Mesenchymal stem cell (in vitro differentiated cells and primary cell): Measurements from ENCODE around the gene SLC35F6.

Source experiments
- DNase-seq: peaks from one replicate; pipeline ENCODE4 v3.0.0-alpha.2; 2013
- H2AFZ ChIP-seq: one replicate; pipeline ENCODE4 v1.6.1; 2013; ENCODE audit warnings: low read depth, mild to moderate bottlenecking, control low read depth, inconsistent platforms, low read length, moderate library complexity
- H2AK5ac ChIP-seq: 2 replicates; pipeline ENCODE4 v1.6.1; 2013; ENCODE audit warnings: low read length, moderate library complexity, mild to moderate bottlenecking, inconsistent platforms; ENCODE audit not compliant: severe bottlenecking
- H2BK120ac ChIP-seq: one replicate; pipeline ENCODE4 v1.6.1; 2013; ENCODE audit warnings: low read depth, mild to moderate bottlenecking, inconsistent platforms, low read length, moderate library complexity
- H2BK12ac ChIP-seq, 2 experiments: one replicate each; pipeline ENCODE4 v1.6.1; 2013; ENCODE audit warnings: inconsistent platforms in 2 of 2, low read length in 2 of 2, mild to moderate bottlenecking in 2 of 2, moderate library complexity in 2 of 2, control low read depth in 1 of 2
- H2BK15ac ChIP-seq: one replicate; pipeline ENCODE4 v1.6.1; 2013; ENCODE audit warnings: mild to moderate bottlenecking, low read depth, inconsistent platforms; ENCODE audit not compliant: poor library complexity, severe bottlenecking
- H2BK5ac ChIP-seq: 2 replicates; pipeline ENCODE4 v1.6.1; 2013; ENCODE audit warnings: low read depth, mild to moderate bottlenecking, low read length, control low read depth, inconsistent platforms; ENCODE audit not compliant: poor library complexity, severe bottlenecking
- H3K14ac ChIP-seq, 2 experiments: one replicate each; pipeline ENCODE4 v1.6.1; 2013; ENCODE audit warnings: inconsistent platforms in 2 of 2, low read length in 2 of 2, control low read depth in 1 of 2, mild to moderate bottlenecking in 1 of 2, moderate library complexity in 1 of 2
- H3K18ac ChIP-seq, 2 experiments: one replicate each; pipeline ENCODE4 v1.6.1; 2013; ENCODE audit warnings: inconsistent platforms in 2 of 2, low read length in 2 of 2, control low read depth in 1 of 2, low read depth in 1 of 2, mild to moderate bottlenecking in 1 of 2
- H3K23ac ChIP-seq, 2 experiments: one replicate each; pipeline ENCODE4 v1.6.1; 2013; ENCODE audit warnings: inconsistent platforms in 2 of 2, low read length in 2 of 2, mild to moderate bottlenecking in 2 of 2, moderate library complexity in 2 of 2, control low read depth in 1 of 2
- H3K27ac ChIP-seq: 2 replicates; pipeline ENCODE4 v1.5.1; 2013; ENCODE audit warnings: mild to moderate bottlenecking, moderate library complexity, low read length, control low read depth, inconsistent platforms; ENCODE audit not compliant: poor library complexity, severe bottlenecking
- H3K27me3 ChIP-seq, 2 experiments: 2 replicates each; pipeline versions ENCODE4 v1.6.1 to v1.7.0; 2013; ENCODE audit warnings: low read length in 2 of 2, mild to moderate bottlenecking in 2 of 2, moderate library complexity in 2 of 2, control low read depth in 1 of 2, inconsistent platforms in 1 of 2; ENCODE audit not compliant: control insufficient read depth in 1 of 2, insufficient read depth in 1 of 2
- H3K36me3 ChIP-seq, 2 experiments: 2 replicates each; pipeline versions ENCODE4 v1.6.1 to v1.7.0; 2013; ENCODE audit warnings: low read length in 2 of 2, control low read depth in 1 of 2, inconsistent platforms in 1 of 2, low read depth in 1 of 2, mild to moderate bottlenecking in 1 of 2; ENCODE audit not compliant: insufficient read depth in 2 of 2, control insufficient read depth in 1 of 2
- H3K4ac ChIP-seq, 2 experiments: one replicate each; pipeline ENCODE4 v1.6.1; 2013; ENCODE audit warnings: inconsistent platforms in 2 of 2, low read length in 2 of 2, mild to moderate bottlenecking in 2 of 2, moderate library complexity in 2 of 2, control low read depth in 1 of 2, low read depth in 1 of 2
- H3K4me1 ChIP-seq: 2 replicates; pipeline ENCODE4 v1.6.1; 2013; ENCODE audit warnings: low read depth, low read length, control low read depth; ENCODE audit not compliant: control insufficient read depth, insufficient read depth
- H3K4me2 ChIP-seq: 2 replicates; pipeline ENCODE4 v1.6.1; 2013; ENCODE audit warnings: low read length, mild to moderate bottlenecking, inconsistent platforms; ENCODE audit not compliant: poor library complexity, severe bottlenecking
- H3K4me3 ChIP-seq, 2 experiments: 2 replicates each; pipeline versions ENCODE4 v1.5.1 to v1.7.0; 2013; ENCODE audit warnings: low read length in 2 of 2, mild to moderate bottlenecking in 2 of 2, control low read depth in 1 of 2, low read depth in 1 of 2; ENCODE audit not compliant: insufficient read depth in 1 of 2
- H3K79me1 ChIP-seq: replicated peaks from 2 replicates; pipeline ENCODE4 v1.6.1; 2013; ENCODE audit warnings: mild to moderate bottlenecking, control low read depth, low read length, inconsistent platforms; ENCODE audit not compliant: poor library complexity, severe bottlenecking
- H3K9ac ChIP-seq: 2 replicates; pipeline ENCODE4 v1.7.0; 2013; ENCODE audit warnings: mild to moderate bottlenecking, low read length, moderate library complexity
- H3K9me3 ChIP-seq: 2 replicates; pipeline ENCODE4 v1.7.0; 2013; ENCODE audit warnings: mild to moderate bottlenecking, low read length; ENCODE audit not compliant: control insufficient read depth
- H4K8ac ChIP-seq: one replicate; pipeline ENCODE4 v1.6.1; 2013; ENCODE audit warnings: inconsistent platforms, mild to moderate bottlenecking, low read length, moderate library complexity
- H4K91ac ChIP-seq: one replicate; pipeline ENCODE4 v1.6.1; 2013; ENCODE audit warnings: mild to moderate bottlenecking, low read length, inconsistent platforms
- WGBS: methylation state at CpG from one replicate; pipeline ENCODE4 v1.1.7; 2013; ENCODE audit warnings: mixed read lengths; 5-methylcytosine and 5-hydroxymethylcytosine counted together

Gene SLC35F6

GRCh38 chr2:26763019-26763418 is 1.1 kb upstream of the SLC35F6 start:
- no peak overlapping the region for H3K4me3 ChIP-seq
- no peak overlapping the region for H2BK15ac ChIP-seq
- H3K27me3 ChIP-seq, result no peaks in the 10 kb centered on the region
- DNase-seq, result no peak
- no peak overlapping the region for H3K23ac ChIP-seq
- peak overlapping the region in 1 of 2 experiments; percentile 56 for H2BK12ac ChIP-seq
- H2BK120ac ChIP-seq, result no peak overlapping the region
- no peak overlapping the region for H4K91ac ChIP-seq
- H3K4ac ChIP-seq, result no peak overlapping the region
- WGBS, result 98% methylated on average over 10 of the region's 10 CpGs
- no peak overlapping the region for H3K4me2 ChIP-seq
- no peak overlapping the region for H3K9ac ChIP-seq
- H2BK5ac ChIP-seq, result no peak overlapping the region
- peaks cover 3% of the 10 kb centered on the region in 2 experiments for H3K36me3 ChIP-seq
- H2AFZ ChIP-seq, result no peak overlapping the region
- H4K8ac ChIP-seq, result no peak overlapping the region
- H3K14ac ChIP-seq, result no peak overlapping the region
- no peaks in the 10 kb centered on the region for H3K9me3 ChIP-seq
- peaks cover 9% of the 10 kb centered on the region for H3K79me1 ChIP-seq
- no peak overlapping the region for H3K18ac ChIP-seq
- peak overlapping the region; percentile 93 for H2AK5ac ChIP-seq
- H3K27ac ChIP-seq, result no peak overlapping the region
- H3K4me1 ChIP-seq, result peaks cover 37% of the 10 kb centered on the region

- H3K4ac ChIP-seq, result peak overlapping the region; percentile 95 to 99
- H3K36me3 ChIP-seq, result peaks cover 4 to 12% of the 10 kb centered on the region in 2 experiments
- DNase-seq, result no peak
- H2BK12ac ChIP-seq, result peak overlapping the region in 1 of 2 experiments; percentile 45
- 40% methylated on average over 3 of the region's 3 CpGs for WGBS
- H3K27ac ChIP-seq, result no peak overlapping the region
- H3K14ac ChIP-seq, result peak overlapping the region in 1 of 2 experiments; percentile 59
- H2BK120ac ChIP-seq, result peak overlapping the region; percentile 96
- H3K4me2 ChIP-seq, result peak overlapping the region; percentile 92
- peak overlapping the region in 1 of 2 experiments; percentile 78 for H3K23ac ChIP-seq
- H3K9me3 ChIP-seq, result no peaks in the 10 kb centered on the region
- H2BK15ac ChIP-seq, result peak overlapping the region; percentile 17
- peak overlapping the region; percentile 99 to 100 for H3K18ac ChIP-seq
- H2AK5ac ChIP-seq, result no peak overlapping the region
- peak overlapping the region; percentile 98 for H3K9ac ChIP-seq
- H4K8ac ChIP-seq, result peak overlapping the region; percentile 95
- peaks cover 41% of the 10 kb centered on the region for H3K4me1 ChIP-seq
- H3K27me3 ChIP-seq, result no peaks in the 10 kb centered on the region
- H2AFZ ChIP-seq, result no peak overlapping the region
- H2BK5ac ChIP-seq, result no peak overlapping the region
- peaks cover 18% of the 10 kb centered on the region for H3K79me1 ChIP-seq
- peak overlapping the region; percentile 91 to 96 for H3K4me3 ChIP-seq
- H4K91ac ChIP-seq, result peak overlapping the region; percentile 88
Observed at GRCh38 chr2:26764906-26765305, 822 bp downstream of the SLC35F6 start.

DNA sequence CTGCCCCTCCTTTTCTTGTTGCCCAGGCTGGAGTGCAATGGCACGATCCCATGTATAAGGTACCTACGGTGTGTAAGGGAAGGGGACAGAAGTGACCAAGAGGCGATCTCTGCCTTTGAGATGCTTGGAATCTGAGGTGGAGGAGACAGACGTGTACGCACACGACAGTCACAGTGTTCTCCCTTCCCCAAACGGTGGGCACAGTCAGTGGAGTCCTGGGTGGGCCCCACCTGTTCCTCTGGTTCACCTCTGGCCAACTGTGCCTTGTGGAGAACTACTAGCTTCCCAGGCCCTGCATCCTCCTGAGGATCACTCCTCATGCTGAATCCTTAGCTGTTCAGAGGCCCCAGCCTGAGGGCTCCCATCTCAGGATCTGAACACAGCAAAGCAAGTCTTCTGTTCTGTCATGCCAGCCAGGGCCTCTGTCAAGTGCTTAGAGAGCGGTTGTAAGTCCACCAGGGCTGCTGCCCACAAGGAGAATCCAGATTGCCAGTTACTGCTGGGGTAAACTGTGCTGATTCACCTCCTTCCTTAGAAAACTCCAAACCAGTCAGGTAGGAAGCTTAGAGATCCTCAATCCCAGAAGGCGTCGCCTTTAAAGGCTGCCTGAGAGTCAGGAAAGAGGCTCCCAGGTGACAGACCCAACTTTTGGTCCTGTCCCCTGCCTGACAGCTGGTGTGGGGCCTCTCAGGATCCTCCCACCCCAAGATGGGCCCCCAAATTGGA is 1.6 kb downstream of the SLC35F6 start:
- Histone ChIP-seq H3K18ac (peak overlapping the region in 1 of 2 experiments; percentile 58), H3K27ac (no peak overlapping the region), H2BK5ac (no peak overlapping the region), H4K8ac (peak overlapping the region; percentile 45), H3K4me3 (peak overlapping the region in 1 of 2 experiments; percentile 96), H3K23ac (peak overlapping the region; percentile 42 to 78), H2BK120ac (peak overlapping the region; percentile 57), H2AK5ac (peak overlapping the region; percentile 39), H3K9me3 (no peaks in the 10 kb centered on the region), H4K91ac (peak overlapping the region; percentile 37), H3K9ac (peak overlapping the region; percentile 98), H3K27me3 (no peaks in the 10 kb centered on the region), H3K14ac (peak overlapping the region in 1 of 2 experiments; percentile 0), H2BK12ac (peak overlapping the region in 1 of 2 experiments; percentile 22), H2AFZ (no peak overlapping the region), H3K4ac (no peak overlapping the region), H3K4me1 (peaks cover 41% of the 10 kb centered on the region), H3K4me2 (peak overlapping the region; percentile 92), H3K36me3 (peaks cover 4 to 12% of the 10 kb centered on the region in 2 experiments), H2BK15ac (peak overlapping the region; percentile 17), H3K79me1 (peaks cover 18% of the 10 kb centered on the region)
- DNase-seq, result no peak
- 92% methylated on average over 10 of the region's 10 CpGs for WGBS

DNA sequence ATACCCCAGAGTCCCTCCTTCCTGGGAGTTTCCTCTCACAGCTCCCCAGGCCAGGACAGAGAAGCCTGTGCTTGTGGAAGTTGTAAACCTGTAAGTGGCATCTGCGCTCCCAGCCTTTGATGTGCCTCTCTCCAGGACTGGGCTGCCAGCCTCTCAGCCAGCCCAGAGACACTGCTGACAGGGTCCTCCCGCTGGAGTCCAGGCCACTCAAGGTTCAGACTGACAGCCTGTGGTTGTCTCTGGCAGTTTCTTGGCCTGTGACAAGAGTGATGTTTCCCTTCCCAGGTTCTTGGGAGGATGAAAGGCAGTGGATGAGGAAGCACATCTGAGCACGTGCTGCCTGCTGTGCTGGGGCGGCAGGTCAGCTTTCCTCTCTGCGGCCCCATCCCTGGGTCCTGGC is 3.0 kb downstream of the SLC35F6 start:
- Histone ChIP-seq H2AFZ (no peak overlapping the region), H3K18ac (peak overlapping the region in 1 of 2 experiments; percentile 19), H4K91ac (no peak overlapping the region), H3K27me3 (no peaks in the 10 kb centered on the region), H3K23ac (peak overlapping the region in 1 of 2 experiments; percentile 46), H4K8ac (peak overlapping the region; percentile 43), H2BK120ac (no peak overlapping the region), H3K9me3 (no peaks in the 10 kb centered on the region), H2BK12ac (peak overlapping the region; percentile 18 to 70), H3K27ac (peak overlapping the region; percentile 19), H3K4ac (peak overlapping the region in 1 of 2 experiments; percentile 76), H3K36me3 (peaks cover 4 to 17% of the 10 kb centered on the region in 2 experiments), H3K9ac (peak overlapping the region; percentile 40), H3K4me1 (peaks cover 53% of the 10 kb centered on the region), H3K79me1 (peaks cover 33% of the 10 kb centered on the region), H3K4me2 (peak overlapping the region; percentile 12), H3K14ac (no peak overlapping the region), H2BK5ac (no peak overlapping the region), H2AK5ac (peak overlapping the region; percentile 43), H2BK15ac (no peak overlapping the region), H3K4me3 (no peak overlapping the region)
- 45% methylated on average over 5 of the region's 5 CpGs for WGBS
- no peak for DNase-seq
